Stimulated activated CD8-positive, alpha-beta memory T cell treated with anti-CD3 and anti-CD28 coated beads, Interleukin-4, amount 100 ng/mL, for 24 hours (primary cell): ENCODE data around the gene ADAD2.

Experiments
- DNase-seq: peaks from one replicate; pipeline ENCODE4 v3.0.0-alpha.2; 2020; ENCODE audit warnings: low read depth

ADAD2 gene

DNA sequence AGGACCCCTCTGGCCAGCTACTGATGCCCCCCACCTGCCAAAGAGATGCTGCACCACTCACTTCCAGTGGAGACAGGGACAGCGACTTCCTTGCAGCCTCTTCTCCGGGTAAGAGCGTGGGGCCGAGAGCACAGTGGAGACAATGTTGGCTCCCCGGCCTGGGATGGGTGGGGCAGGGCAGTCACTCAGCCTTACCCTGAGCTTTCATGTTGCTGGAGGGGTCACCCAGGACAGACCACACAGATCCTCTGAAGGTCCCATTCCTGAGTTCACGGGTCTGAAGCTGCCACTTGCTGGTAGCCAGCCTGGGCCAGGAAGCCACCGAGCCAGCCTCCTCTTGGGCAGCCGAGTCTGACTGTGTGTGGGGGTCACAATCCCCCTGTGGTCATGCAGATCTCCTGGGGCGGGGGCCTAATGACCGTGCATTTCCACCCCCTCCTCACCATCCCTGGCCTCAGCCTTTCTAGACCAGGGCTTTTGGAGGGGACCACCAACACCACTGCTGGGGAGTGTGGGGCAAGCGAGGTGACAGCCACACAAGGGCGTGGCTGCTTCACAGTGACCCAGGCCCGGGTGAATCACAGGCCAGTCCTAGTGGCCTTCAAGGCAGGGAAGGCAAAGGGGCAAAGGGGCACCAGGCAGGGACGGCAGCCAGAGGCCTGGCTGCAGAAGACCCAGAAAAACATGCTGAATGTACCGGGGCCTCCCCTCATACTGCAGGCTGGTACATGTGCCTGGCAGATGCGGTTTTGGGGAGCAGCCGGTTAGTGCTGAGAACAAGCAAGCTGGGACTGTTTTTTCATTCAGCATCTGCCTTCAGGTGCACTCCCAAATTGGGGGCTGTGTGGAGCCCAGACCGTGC, 14.5 kb upstream of the ADAD2 start:
- DNase-seq = no peak

DNA sequence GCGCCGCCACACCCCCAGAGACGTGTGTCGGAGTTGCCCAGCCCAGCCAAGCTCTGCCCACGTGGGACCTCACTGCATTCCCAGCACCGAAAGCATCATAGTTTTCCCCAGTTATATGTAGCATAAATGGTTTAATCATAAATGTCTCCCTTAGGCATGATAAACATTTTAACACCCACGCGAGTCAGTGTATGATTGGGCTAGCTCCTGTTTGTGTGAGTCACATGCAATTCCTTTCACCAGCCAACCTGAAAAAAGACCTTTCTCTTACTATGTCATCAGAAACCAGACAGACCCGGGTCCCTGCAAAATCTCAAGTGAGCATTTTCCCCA, 13.2 kb upstream of the ADAD2 start:
- DNase-seq = no peak

DNA sequence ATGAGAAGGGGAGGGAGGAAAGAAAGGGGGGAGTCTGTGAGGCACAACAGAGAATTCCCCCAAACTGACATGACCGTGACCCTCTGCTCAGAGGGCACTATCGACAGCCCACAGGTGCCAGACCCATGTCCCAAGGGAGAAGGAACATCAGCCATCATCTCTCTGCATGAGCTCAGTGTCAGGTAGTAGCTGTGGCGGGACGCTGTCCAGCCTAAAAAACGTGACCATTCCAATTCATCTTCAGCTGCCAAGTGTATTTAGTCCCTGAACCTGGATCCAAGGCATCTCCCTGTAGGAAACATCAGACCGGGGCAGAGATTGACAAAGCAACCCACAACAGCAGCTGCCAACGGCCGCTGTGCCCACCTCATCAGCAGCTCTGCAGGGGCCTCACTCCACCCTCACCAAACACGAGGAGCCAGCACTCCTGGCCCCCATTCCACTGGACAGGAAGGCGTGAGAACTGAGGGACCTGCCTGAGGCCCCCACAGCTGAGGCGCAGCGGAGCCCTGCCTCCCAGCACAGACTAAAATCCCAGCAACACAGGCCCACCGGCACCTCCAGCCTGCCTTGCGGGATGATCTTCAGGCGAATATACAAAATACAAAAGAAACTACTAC, 12.7 kb upstream of the ADAD2 start:
- no peak for DNase-seq

DNA sequence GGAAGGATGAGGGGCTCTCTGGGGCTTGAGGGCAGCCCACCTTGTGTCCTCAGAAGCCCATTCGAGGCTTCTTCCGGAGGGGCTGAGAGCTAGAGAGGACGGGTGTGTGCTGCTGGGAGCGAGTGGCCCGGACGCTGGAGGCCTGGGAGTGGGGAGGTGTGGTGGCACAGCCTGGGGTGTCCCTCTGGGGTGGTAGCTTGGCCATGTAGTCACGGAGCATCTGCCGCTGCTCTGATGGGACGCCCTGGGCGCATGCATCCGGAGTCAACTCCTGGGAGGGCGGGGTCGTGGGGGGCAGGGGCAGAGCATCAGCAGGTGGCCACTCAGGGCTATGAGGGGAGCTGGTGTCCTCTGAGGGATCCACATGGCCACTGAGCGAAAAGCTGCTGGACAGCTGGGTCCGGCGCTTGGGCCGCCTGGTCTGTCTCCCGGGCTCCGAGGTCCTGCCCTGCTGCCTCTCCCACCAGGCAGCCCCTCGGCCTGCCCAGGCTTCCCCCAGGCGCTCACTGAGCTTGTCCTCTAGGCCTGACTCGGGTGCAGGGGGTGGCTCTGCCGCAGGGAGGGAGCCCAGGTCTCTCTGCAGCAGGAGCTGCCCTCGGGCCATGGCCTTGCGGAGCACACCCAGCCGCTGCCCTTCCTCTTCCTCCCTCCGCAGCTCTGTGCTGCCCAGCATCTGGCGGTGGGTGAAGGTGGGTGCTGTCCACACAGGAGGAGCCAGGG, 11.9 kb upstream of the ADAD2 start:
- no peak for DNase-seq

DNA sequence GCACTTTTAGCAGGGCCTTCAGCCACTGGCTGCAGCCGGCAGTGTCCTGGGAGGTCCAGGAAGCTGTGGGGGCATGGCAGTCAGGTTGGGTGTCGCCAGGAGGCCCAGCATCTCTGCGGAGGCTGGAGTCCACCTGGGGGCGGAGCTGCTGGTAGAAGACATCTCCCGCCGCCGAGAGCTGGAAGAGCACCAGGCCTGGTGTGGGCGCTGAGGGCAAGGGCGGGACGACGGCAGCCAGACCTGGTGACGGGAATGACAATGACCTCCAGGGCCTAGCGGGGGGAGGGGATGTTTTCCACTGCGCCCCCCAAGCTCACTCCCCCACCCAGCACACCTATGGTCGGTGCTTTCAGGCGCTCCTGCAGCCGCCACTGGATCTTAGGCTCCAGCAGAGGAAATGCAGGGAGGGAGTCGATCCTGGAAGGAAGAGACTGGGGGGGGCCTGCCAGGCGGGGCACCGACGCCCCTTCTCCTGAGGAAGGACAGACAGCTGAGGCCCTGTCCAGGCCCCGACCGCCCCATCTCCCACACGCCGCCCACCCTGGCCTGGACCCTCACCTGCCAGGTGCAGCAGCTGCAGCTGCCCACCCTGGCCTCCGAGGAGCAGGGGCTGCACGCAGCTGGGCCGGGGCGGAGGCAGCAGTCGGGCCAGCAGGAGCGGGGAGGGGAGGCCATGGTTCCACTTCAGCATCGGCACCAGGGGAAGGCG, 11.2 kb upstream of the ADAD2 start:
- no peak for DNase-seq

DNA sequence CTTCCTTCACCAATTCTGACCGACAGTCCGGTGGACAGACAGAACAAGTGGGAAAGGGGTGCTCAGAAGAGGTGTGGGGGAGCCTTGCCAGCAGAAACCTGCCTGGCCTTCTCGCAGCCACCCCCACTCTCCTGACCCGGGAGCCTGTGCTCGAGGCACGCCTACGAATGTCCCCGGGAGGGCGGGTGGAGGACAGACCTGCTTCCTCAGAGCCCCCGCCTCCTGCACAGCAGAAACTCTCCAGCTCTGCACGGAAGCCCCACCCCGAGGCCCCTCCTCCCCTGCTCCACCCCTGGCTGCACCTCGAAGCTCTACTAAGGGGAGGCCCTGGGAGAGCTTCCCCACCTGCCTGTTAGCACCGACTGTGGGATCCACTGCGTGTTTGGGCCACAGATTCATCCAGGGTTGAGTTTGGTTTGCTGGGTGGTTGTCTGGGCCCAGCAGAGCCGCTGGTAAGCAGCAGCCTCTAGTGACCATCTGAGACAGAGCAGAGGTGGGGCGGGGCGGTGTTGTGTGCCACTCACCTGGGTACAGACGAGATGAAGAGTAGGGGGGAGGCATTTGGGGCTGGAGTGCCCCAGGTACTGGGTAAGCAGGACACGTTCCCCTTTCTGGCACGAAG, 10.3 kb upstream of the ADAD2 start:
- DNase-seq = no peak

DNA sequence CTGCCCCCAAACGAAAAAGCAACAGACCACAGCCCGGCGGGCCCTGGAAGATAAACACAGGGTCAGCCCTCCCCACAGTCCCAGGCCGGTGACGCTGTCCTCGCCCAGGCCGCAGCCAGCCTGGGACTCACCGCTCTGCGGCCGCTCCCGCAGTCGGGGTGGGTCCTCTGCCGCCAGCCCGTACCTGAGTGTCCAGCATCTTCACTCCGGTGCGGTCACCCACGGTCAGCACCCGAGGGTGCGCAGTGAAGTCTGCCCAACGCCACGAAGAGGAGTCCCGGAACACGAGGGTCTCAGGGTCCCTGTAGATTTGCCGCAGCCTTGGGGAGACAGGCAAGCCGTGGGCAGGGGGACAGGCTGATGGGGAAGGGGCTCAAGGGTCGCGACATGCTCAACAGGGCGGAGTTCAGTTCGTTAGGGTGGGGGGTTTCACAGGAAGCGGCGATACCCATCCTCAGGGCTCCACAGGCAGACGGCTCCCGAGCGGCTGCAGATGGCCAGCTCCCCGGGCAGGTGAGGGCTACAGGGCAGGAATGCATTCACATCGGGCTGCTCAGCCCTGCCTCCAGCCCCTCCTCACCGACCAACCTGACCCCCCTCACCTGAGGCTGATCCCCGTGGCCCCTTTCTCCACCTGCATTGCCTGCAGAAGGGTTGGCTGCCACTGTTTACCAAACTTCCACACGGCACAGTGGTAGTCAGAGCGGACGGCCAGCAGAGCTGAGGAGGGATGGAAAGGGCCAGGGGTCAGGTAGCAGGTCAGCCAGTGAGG, 9.6 kb upstream of the ADAD2 start:
- no peak for DNase-seq

DNA sequence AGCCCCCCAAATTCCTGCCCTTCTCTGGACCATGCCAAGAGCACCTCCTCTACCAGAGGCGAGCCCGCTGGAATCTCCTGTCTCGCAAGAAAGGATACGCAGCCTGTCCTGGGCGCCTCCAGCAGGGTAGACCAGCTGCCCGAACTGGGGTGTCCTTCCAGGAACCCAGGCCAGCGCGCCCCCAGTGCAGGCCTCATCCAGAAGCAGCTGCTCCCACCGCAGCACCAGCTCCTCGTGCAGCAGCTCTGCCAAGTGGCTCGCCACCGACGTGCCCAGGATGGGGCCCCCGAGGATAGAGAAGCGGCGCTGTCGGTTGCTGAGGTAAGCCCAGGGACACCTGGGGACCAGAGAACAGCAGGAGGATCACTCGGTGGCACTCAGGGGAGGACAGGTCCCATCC, 8.9 kb upstream of the ADAD2 start:
- DNase-seq = no peak

DNA sequence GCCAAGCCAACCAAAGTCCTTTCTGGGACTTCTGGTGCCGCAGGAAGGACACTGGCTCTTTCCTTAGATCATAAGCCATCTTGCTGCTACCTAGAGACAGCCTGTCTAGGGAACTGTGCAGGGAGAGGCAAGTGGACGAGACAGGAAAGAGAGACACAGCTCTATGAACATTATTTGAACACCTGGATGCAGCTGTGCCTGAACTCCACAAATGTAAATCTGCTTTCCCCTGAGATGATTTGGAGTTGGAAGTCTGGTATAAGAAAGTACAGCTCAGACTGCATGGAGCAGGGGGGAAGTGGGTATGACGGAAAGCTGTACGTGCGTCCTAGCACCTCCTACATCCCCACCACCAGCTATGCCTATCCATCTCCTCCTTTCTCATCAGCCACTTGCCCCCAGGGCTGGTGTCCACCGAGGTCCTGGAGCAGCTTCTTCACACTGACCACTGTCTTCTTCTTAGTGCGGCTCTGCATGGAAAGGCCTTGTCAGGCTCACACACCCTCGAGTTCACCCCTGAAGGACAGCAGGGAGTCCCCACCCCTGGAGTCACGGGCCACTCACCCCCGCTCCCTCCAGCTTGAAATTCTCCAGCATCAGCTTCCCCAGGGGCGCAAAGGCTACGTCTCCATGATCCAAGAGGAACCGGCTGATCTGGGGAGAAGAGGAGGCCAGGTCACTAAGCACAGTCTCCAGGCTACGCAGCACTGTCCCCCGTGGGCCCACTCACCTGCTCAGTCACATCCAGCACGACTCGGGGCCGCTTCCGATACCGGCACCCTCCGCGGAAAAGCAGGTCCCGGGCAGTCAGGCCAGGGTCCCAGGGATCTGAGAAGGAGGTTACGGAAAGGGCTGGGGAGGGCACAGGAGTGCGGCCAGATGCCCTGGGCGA, 8.0 kb upstream of the ADAD2 start:
- no peak for DNase-seq

DNA sequence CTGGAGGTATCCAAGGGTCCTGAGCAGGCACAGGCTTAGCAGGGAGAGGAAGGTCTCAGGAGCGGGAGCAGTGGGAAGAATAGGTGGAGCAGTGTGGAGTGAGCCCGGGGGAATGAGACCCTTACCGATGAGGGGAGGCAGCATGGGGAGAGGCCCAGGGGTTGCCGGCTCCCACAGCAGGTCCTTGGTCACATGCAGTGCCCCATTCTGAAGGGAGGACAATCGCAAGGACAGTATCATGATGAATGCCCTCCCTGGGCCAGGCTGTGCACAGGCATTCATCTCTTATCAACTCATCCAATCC, 7.4 kb upstream of the ADAD2 start:
- no peak for DNase-seq

DNA sequence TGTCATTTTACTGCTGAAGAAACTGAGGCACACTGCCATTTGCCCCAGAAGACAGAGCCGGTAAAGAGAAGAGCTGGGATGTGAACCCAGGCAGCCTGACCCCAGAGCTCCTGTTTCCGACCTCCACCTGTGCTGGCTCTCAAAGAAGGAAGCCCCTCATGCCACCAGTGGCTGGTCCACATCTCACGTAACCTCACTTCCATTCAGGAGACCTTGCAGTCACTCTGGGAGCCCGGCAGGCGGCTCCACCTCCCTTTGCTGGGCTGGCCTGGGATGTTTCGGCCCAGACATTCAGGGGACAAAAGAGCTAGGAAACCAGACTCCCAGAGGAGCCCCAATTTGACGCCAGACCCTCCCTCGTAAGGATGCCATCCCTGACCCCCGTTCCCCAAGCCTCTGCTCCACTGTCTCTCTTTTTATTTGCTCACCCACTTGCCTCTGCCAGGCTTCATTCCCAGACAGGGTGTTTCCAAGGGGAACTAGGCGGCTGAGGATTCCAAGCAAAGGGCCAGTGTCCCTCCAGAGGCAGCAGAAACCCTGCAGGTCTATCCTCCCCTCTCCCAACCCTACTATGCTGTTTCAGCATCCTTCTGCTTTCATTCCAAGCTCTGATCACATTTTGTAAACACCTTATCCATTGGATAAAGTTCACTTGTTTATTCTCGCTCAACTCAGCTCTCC, 6.9 kb upstream of the ADAD2 start:
- no peak for DNase-seq

DNA sequence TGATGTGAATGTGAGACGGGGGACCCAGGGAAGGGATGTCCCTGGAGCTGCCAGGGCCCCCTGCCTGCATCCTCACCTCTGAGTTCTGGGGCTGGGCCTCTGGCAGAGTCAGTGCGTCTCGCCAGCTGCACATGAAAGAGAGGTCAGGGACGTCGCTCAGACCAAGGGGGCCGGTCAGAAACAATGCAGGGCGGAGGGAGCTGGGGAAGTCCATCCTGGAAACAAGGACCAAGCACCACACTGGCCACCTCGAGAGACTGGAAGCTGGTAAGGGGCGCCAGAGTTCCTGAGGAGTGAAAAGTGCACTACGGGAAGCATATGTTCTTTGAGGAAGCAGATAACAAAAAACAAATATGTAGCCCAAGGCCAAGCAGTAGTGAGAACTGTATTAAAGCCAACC, 6.2 kb upstream of the ADAD2 start:
- no peak for DNase-seq

DNA sequence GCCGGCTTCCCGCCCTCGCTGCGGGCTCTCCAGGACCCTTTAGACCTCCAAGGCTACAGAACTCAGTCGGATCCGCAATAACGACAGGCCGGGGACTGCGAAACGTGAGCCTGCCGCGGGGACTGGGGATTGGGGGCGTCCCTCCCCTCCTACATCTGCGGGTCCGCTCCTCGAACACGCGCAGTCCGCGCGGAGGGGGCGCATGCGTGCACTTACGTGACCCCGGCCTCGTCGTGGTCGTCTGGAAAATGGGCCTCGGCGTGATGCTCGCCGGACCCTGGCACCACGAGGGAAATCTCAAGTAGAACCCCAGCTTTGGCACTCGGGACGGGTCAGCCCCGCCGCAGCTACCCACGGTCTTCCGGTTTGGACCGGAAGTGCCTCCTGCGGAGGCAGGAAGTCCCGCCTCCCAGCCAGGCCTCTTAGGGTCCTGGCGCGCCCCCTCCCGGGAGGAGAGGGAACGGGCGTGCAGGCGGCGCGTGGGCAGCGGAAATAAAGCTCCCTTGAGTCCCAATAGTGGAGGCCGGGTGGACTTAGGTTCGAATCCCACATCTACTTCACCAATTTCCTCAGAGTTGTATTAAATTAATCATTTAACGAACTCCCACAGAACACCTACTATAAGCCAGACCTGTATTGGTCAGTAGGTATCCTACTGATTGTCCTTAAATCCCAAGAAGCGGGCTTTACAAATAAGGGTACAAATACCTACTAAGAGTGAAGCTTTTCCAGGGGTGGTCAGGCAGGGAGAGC, 4.1 kb upstream of the ADAD2 start, which contains the start of gene TAF1C:
TSS of gene TAF1C (minus strand) at position 373 of the 753 bp plus-strand sequence. CDS start 2,069 bp downstream, outside the sequence.
- DNase-seq = peak; percentile 86

DNA sequence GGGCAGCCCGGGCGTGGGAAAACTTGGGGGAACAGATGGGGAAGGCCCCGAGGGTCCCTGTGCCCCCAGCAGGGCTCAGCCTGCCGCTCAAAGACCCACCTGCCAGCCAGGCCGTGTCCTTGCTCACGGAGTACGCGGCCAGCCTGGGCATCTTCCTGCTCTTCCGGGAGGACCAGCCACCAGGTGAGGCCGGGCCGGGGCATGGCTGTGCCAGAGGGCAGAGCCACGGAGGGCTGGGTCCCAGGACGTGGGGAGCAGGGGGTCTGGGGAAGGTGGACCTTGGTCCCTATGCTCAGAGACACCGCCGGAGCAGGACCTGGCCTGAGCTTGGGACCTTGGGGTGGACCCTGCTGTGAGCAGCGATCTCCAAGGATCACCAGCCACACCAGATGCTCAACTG, 509 bp downstream of the ADAD2 start:
- no peak for DNase-seq

DNA sequence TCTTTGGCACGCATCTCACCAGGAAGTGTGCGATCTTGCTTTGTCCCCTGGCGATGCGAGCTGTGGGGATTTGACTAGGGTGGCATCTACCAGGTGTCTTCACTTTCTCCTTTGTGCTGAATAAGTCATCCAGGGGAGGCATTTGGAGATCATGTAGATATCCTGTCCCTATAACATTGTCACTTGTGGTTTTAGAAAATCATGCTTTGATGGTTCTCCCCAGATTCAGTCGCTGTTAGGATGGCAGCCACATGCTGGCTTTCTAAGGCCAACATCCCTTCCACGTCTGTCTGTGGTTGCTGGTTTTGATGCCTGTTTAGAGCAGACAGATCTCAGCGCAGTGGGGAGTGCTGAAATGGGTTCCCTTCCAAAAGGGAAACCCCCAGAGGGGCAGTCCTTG, 2.5 kb downstream of the ADAD2 start:
- no peak for DNase-seq

DNA sequence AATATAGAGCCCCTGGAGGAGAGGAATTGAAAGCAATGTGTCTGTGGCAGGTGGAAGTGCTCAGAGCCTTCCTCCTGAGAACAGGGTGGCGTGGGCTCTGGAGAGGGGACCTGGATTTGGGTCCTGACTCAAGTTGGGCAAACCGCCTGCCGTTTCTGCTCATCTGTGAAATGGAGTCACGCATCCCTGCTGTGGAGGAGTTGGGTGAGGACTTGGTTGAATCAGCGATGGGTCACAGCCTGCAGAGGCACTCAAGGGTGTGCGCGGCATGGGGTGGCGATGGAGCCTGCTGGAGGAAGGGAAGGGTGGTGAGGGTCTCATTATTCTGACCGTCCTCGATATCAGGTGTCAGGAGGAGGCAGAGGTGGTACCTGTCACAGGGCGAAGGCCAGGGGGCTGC, 3.1 kb downstream of the ADAD2 start:
- no peak for DNase-seq

DNA sequence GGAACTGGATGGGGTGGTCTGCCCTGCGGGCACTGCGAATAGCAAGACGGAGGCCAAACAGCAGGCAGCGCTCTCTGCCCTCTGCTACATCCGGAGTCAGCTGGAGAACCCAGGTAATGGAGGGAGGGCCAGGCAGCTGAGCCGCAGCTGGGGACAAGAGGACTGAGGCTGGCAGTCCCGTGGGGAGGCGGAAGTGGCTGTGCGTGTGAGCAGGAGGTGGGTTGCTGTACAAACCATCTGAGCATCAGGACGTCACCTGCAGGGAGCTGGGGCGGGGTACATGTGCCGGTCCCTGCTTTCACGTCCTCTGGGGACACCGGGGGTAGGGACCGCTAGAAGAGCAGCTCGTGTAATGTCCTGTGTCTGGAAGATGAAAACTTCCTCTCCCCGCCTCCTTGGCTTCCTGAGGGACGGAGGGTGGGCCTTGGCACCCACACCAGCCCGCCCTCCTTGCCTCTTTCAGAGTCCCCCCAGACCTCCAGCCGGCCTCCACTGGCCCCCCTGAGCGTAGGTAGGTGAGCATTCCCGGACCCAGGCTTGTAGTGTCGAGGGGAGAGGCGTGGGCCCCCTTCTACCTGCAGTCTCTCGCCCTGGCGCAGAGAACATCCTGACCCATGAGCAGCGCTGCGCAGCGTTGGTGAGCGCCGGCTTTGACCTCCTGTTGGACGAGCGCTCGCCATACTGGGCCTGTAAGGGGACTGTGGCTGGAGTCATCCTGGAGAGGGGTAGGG, 3.7 kb downstream of the ADAD2 start:
- DNase-seq = no peak
